ENCODE measurements around the gene FOXP2.
"Not testable (repeated sequence)": the region's sequence is repeated elsewhere in the genome, so short reads cannot be mapped to it uniquely, and the experiment has no call there.

Gene FOXP2

GRCh38 chr7:114504586-114504985, 90.0 kb downstream of the FOXP2 start:
- no peak for DNase-seq

DNA sequence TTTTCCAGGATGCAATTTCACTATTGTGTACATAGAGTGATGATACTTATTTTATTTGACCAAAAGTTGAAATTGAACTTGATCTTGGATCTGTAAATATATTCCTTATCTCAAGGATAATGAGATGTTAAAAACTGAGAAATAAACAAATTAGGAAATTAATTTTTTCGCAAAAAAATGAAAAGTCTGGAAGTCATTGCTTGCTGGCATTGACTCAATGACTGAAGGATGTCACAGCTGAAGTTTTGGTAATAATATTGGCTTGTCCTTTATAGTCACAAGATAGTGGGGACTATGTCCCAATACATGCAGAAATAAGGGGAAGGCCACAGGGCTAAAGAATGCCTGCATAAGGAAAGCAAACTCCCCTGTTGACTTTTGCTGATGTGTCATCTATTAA, 92.8 kb downstream of the FOXP2 start:
- no peak for DNase-seq

DNA sequence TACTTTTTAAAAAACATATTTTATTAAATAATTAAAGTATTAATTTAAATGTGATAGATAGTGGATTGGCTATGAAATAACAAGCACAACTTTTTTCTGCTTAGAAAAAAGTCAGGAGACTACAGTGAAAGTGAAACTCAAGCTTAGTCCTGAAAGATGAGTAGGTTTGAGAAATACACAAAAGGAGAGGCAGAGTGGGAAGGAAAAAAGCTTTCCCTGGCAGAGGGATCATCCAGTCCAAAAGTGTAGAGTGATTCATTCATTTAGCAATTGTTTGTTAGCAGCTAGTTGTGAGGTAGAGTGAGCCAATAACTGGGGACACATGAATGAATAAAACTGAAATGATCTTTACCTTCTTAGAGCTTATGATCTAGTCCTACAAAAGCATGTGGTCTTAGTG, 93.5 kb downstream of the FOXP2 start:
- no peak for DNase-seq

- not testable (repeated sequence) for DNase-seq
Observed at GRCh38 chr7:114510824-114511223, 96.2 kb downstream of the FOXP2 start.

DNA sequence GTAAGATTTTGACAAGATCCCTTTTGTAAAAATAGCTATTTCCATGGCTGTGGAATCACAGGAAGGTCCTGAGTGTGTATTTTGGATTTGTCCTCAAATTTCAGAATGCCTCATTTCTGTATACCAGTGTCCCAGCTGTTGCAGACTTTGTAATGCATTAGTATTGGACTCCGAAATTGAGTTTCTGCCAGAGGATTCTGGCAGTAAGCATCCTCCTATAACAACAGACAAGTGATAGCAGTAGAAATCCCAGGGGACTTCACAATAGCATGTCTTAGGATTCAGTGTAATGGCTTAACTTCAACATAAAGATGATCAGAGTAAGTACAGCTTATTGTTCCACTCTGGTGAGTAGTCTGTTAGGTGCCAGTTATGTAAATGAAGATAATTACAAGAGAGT, 104.6 kb downstream of the FOXP2 start:
- no peak for DNase-seq

- no peak for DNase-seq
Observed at GRCh38 chr7:114522081-114522480, 107.5 kb downstream of the FOXP2 start.

- DNase-seq: no peak
Observed at GRCh38 chr7:114527589-114527988, 113.0 kb downstream of the FOXP2 start.

GRCh38 chr7:114530057-114530611, 115.5 kb downstream of the FOXP2 start:
- no peak for DNase-seq

DNA sequence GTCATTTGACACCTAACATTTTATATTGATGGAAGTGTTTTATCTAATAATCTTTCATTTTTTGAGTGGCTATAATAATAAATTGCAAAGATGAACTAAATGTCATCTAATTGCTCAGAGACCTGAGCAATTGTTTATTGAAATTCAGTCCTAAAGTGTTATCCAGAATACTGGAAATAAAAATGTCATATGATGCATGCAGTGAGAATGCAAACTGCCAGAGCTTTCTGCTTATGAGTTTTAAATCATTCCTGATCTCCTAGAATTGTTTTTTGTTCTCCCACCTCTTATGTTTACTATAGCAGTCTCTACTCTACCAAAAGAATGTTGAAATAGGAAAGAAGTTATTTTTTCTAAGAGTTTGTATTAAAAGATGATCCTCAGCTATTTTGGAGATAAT, 116.7 kb downstream of the FOXP2 start:
- DNase-seq: no peak

DNA sequence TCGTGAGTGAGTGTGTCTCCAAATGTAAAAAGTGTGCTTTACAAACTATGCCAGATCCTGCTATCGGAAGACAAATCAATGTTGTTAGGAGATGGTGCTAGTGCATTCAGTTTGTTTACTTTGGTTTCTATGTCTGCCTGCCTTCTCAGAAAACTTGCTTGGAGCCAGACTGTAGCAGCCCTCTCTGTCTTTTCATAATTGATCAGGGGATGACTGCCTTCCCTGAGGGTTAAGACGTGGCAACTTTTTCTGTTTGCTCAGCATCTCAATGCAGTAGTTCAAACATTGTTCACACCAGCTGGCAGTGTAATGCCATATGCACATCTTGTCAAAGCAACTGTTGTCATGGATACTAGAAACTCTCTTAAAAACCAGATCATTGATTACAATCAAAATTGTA, 118.5 kb downstream of the FOXP2 start:
- no peak for DNase-seq

GRCh38 chr7:114534953-114535352, 120.3 kb downstream of the FOXP2 start:
- no peak for DNase-seq

GRCh38 chr7:114539575-114539974, 125.0 kb downstream of the FOXP2 start:
- DNase-seq: no peak

DNA sequence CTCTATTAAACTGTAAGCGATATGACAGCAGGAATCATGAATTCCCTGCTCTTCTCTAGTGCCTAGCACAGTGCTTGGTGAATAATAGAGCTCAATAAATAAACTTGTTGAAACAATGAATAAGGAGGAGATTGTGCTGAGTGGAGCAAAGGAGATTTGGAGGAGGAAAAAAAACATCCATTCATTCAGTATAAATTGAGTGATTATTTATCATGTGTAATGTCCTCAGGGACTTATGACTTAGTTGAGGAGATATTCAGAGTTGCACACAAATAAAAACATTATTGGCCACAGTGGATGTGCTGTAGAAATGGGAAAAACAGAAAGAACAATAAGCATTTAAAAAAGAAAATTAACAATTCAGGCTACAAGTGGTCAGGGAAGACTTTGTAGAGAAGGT, 125.7 kb downstream of the FOXP2 start:
- DNase-seq: no peak

DNA sequence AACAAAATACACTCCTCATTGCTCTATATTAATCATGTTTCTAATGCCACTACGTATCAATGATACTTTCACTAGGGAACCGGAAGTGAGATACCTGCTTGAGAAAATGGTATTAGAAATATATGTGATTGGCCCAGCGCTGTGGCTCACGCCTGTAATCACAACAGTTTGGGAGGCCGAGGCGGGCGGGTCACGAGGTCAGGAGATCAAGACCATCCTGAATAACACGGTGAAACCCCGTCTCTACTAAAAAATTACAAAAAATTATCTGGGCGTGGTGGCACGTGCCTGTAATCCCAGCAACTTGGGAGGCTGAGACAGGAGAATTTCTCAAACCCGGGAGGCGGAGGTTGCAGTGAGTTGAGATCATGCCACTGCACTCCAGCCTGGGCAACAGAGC, 132.7 kb downstream of the FOXP2 start:
- DNase-seq: not testable (repeated sequence)

- no peak for DNase-seq
Observed at GRCh38 chr7:114548081-114548980, 133.7 kb downstream of the FOXP2 start.

DNA sequence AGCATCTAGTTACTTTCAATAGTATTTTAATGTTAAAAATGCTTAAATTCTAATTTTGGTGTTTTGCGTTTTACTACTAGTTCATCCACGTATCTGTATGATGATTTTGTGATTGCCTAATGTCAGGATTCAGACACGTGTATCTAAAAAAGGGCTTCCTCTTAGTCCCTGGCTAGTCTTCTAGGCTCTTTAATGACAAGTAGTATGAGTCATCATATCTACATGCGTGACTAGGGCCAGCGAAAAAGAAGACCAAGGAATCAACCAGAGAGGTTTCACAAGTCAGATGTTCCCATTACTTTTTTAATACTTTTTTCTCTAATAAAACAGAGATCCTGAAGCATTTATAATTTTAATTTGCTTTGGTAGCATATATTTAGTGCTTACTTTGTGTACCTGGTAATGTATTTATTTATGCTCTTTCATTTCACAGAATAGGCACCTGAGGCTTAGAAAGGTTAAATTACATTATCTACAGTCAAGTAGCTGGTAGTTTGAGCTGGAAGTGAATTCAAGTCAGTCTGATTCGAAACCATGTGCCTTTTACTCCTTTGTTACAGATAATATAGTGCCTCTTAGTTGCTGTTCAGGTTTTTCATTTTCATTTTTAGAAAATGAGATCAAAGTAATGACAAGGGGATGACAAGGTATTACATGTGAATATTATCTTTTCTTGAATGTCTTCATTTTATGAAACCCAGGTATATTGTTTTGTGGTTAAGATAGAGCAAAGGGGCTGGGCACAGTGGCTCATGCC, 140.3 kb downstream of the FOXP2 start:
- DNase-seq: no peak

GRCh38 chr7:114567416-114567815, 152.8 kb downstream of the FOXP2 start:
- no peak for DNase-seq

GRCh38 chr7:114569220-114569619, 154.6 kb downstream of the FOXP2 start:
- DNase-seq: no peak

DNA sequence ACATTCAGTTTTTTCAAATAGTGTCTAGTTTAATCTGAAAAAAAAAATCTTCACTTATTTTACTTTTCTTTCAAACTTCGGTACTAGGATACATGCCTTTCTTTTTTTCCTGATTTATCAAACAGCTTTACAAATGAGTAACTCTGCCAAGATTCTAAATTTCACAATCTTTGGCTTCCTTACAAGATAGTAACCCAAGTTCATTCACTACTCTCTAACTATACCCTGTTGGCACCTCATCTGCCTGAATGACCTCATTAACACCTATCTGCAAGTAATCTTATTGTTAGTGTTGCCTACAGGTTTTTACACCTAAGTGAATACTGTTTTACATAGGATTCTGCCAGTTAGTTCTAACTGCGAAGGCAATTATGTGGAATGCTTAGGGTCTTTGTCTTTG, 159.8 kb downstream of the FOXP2 start:
- no peak for DNase-seq

- DNase-seq: no peak
Observed at GRCh38 chr7:114575098-114575497, 160.5 kb downstream of the FOXP2 start.

- not testable (repeated sequence) for DNase-seq
Observed at GRCh38 chr7:114580963-114581362, 166.3 kb downstream of the FOXP2 start.

DNA sequence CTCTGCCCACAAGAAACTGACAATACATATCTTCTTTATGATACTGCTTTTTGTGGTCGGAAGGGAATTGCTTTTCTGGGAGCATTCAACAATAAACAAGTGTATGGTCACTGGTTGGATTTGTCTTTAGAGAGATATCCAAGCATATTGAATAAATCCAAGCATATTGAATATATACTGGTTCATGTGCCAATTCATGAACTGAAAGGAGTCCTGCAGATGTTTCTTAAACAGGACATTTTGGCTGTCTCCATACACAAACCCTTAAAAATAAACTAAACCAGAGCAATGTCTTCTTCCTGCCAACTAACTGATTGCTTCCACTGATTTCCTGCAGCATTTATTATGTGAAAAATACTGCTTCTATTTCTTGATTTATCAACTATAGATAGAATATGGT, 173.9 kb downstream of the FOXP2 start:
- DNase-seq: no peak

GRCh38 chr7:114589436-114589835, 174.8 kb downstream of the FOXP2 start:
- no peak for DNase-seq

DNA sequence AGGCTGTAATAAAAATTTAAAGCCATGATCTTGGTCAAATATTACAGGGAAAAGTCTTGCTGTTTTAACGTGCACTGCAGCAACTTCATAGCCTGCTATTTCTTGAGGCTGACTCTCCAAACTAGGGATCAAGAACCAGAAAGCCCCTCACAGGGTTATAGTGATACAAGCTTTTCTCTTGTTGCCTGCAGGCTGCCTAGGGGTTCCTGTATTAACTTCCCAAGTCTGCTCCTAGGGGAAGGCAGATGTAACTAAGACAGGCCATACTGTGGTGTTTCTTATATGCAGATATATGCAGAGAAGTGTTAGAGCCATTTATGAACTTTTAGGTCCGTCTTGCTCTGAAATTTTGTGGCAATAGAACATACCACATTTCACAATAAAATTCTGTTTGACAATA, 175.7 kb downstream of the FOXP2 start:
- no peak for DNase-seq
